CD4-positive, alpha-beta memory T cell (primary cell): ENCODE measurements around the gene MAP3K14. TPM values are rescaled to one million over a fixed set of nuclear protein-coding genes. Genes with fewer than 3 reads are reported as not detected.
A peak's percentile ranks its signal among the peaks of the same experiment; 100 is the strongest.

Experiments
- CTCF ChIA-PET: fragments of 350-600 bp; sonication (Branson Sonifier 250); formaldehyde crosslinking; loops from one replicate; lab custom pipeline; 2021; ENCODE audit warnings: inconsistent platforms; ENCODE audit not compliant: partially characterized antibody; lab: Charles Lee
- POLR2A ChIA-PET: fragments of 350-600 bp; sonication (Branson Sonifier 250); formaldehyde crosslinking; loops from one replicate; lab custom pipeline; 2021; ENCODE audit not compliant: partially characterized antibody; lab: Charles Lee
- DNase-seq, 5 donors: peaks; one replicate each; pipeline versions ENCODE4 v3.0.0 to v3.0.0-alpha.2; 2020 to 2022; ENCODE audit warnings: mixed read lengths in 1 of 5
- H3K27ac ChIP-seq: one replicate; pipeline ENCODE4 v1.7.0; 2013; ENCODE audit warnings: low read depth, low read length
- H3K27me3 ChIP-seq: 2 replicates; pipeline ENCODE4 v1.7.0; 2013; ENCODE audit warnings: mild to moderate bottlenecking, low read length, moderate library complexity; ENCODE audit not compliant: insufficient read depth
- H3K36me3 ChIP-seq: 2 replicates; pipeline ENCODE4 v1.7.0; 2013; ENCODE audit warnings: mild to moderate bottlenecking, low read length, moderate library complexity; ENCODE audit not compliant: insufficient read depth
- H3K4me1 ChIP-seq: 2 replicates; pipeline ENCODE4 v1.7.0; 2013; ENCODE audit warnings: mild to moderate bottlenecking, low read length, moderate library complexity; ENCODE audit not compliant: insufficient read depth
- H3K4me3 ChIP-seq, 2 donors: one replicate each; pipeline ENCODE4 v1.7.0; 2013; ENCODE audit warnings: low read length in 2 of 2, mild to moderate bottlenecking in 1 of 2
- H3K9me3 ChIP-seq, 2 donors: one replicate each; pipeline ENCODE4 v1.7.0; 2013; ENCODE audit warnings: low read length in 2 of 2, control low read depth in 1 of 2; ENCODE audit not compliant: control insufficient read depth in 1 of 2
- H3K27ac Mint-ChIP-seq, 7 donors: one replicate each; pipeline ENCODE4 v1.8.0; 2020 to 2021; ENCODE audit warnings: mixed read lengths in 7 of 7, mild to moderate bottlenecking in 6 of 7, inconsistent platforms in 3 of 7, moderate library complexity in 3 of 7
- H3K27me3 Mint-ChIP-seq, 2 donors: one replicate each; pipeline ENCODE4 v1.8.0; 2020 to 2021; ENCODE audit warnings: mixed read lengths in 2 of 2
- H3K36me3 Mint-ChIP-seq, 2 donors: one replicate each; pipeline ENCODE4 v1.8.0; 2020 to 2021; ENCODE audit warnings: mixed read lengths in 2 of 2, inconsistent platforms in 1 of 2, mild to moderate bottlenecking in 1 of 2
- H3K4me1 Mint-ChIP-seq, 4 donors: one replicate each; pipeline ENCODE4 v1.8.0; 2020 to 2021; ENCODE audit warnings: mixed read lengths in 4 of 4, mild to moderate bottlenecking in 1 of 4
- H3K4me3 Mint-ChIP-seq, 8 donors: one replicate each; pipeline ENCODE4 v1.8.0; 2020 to 2021; ENCODE audit warnings: mixed read lengths in 8 of 8, mild to moderate bottlenecking in 7 of 8, moderate library complexity in 6 of 8, inconsistent platforms in 3 of 8
- H3K9me3 Mint-ChIP-seq, 8 donors: one replicate each; pipeline ENCODE4 v1.8.0; 2020 to 2021; ENCODE audit warnings: mixed read lengths in 8 of 8, mild to moderate bottlenecking in 5 of 8, inconsistent platforms in 3 of 8, moderate library complexity in 1 of 8
- intact Hi-C: fragments of 100-400 bp; cut with micrococcal nuclease; formaldehyde crosslinking; loops from one replicate; pipeline ENCODE4 v1.15.1; 2023
- polyA plus RNA-seq, 2 donors: library from polyadenylated mRNA; unstranded; fragments of 300-500 nt; fragmentation: Illumina TruSeq; gene quantifications; one replicate each; pipeline ENCODE4 v1.2.3, GENCODE V29; 2021
- total RNA-seq, 2 experiments: library from RNA; stranded (reverse); gene quantifications; one replicate each; pipeline ENCODE4 v1.2.3, GENCODE V29; 2021

The MAP3K14 gene
- total and polyA plus RNA-seq, 4 experiments from 2014 or later = 2.3 to 49.3 (median 31.6) TPM

DNA sequence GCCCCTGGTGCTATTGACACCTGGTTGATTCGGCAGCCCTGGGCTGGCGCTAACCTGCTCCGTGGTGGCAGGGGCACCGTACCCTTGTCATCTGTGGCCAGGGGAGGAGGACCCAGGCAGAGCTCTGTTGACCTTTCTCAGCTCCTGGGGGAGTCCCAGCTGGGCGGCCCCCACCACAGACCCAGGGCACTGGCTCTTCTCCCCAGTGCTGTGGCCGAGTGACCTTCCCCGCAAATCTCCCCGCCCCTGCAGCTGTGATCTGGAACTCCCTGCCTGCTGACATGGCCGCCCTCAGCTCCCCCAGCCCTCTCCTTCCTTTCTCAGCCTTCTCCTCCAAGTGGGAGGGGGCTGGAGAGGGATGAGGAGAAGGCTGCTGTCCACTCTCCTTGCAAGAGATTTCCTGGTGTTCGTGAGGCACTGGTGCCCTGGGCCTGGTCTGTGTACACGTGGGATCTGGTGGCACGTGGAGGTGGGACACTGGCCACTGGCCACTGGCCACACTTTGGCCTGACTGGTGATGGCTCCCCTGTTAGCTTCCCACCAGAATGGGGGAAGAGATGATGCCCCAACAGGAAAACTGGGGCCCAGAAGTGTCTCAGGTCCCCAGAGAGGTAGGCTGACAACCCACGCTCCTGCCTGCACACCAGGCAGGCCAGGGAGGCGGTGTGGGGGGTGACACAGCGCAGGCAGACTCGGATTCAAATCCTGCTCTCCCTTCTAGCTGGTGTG, 87.0 kb downstream of the MAP3K14 start:
- Histone ChIP-seq H3K9me3 (no peaks in the 10 kb centered on the region), H3K36me3 (peaks cover 26% of the 10 kb centered on the region), H3K27me3 (no peaks in the 10 kb centered on the region), H3K27ac (peak overlapping the region; percentile 97), H3K4me3 (peak overlapping the region in 1 of 2 donors; percentile 74), H3K4me1 (peaks cover 97% of the 10 kb centered on the region)
- CTCF ChIA-PET = interaction anchor here (1.2 to 14.0 kb wide), 7 partner anchors 11 to 155 kb away, joined by 3 to 449 read pairs (median 7); partner anchors contain the start of genes ACBD4, FMNL1 and HEXIM1
- POLR2A ChIA-PET = interaction anchor here (0.5 to 30.3 kb wide), 11 partner anchors 4 to 800 kb away, joined by 3 to 1143 read pairs (median 5); partner anchors contain the start of genes FMNL1, HEXIM1, HEXIM2 and MAP3K14
- H3K27ac Mint-ChIP-seq = peak overlapping the region; percentile 99 to 100 (median 100)
- no peaks in the 10 kb centered on the region for H3K27me3 Mint-ChIP-seq
- peak overlapping the region; percentile 96 to 100 (median 99) for H3K4me3 Mint-ChIP-seq
- intact Hi-C loops = loop anchor here (1.0 to 5.0 kb wide), 2 partner anchors 11 to 962 kb away; partner anchors contain the start of gene KANSL1
- peaks cover 53 to 100% (median 73%) of the 10 kb centered on the region in 4 donors for H3K4me1 Mint-ChIP-seq
- peak in 1 of 5 donors; percentile 64 for DNase-seq
- H3K36me3 Mint-ChIP-seq = peaks cover 5 to 59% of the 10 kb centered on the region in 2 donors
- no peaks in the 10 kb centered on the region for H3K9me3 Mint-ChIP-seq

DNA sequence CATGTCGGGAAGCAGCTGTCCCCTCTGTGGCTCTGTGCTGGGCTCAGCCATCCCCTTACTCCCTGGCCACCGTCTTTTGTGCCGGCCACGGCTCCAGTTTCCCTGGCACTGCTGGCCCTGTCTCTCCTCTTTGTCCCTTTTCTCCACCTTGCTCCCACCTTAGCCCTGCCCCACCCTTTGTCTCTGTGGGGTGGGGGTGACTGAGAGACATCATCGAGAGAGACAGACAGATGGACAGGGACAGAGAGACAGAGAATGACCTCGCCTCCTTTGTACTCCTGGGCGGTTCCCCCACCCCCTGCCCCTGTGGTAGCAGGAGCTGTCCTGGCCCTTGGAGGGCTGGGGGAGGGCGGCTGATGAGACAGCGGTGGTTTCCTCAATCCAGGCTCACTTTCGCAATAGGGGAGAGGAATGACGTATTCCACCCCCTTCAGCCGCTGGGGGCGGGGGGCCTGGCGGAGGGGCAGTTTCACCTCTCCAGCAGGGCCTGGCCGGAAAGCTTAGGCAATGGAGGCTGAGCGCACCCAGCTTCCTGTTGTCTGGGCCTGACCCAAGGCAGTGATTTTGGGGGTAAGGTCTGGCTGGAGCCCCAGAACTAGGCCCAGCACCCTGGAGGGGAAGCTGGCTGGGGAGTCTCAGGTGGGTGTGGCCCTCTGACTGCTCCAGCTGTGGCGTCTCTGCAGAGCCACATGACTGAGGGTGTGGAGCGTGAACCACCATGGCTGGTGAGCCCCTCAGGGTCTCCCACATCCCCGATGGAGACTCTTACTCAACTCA, 87.9 kb downstream of the MAP3K14 start:
- H3K4me3 ChIP-seq = peak overlapping the region; percentile 43 to 74

GRCh38 chr17:45227926-45228762, 88.7 kb downstream of the MAP3K14 start:
- Mint-ChIP-seq H3K27ac (peak overlapping the region; percentile 99 to 100 (median 100)), H3K36me3 (peaks cover 5 to 57% of the 10 kb centered on the region in 2 donors), H3K4me1 (peaks cover 41 to 99% (median 65%) of the 10 kb centered on the region in 4 donors), H3K27me3 (no peaks in the 10 kb centered on the region), H3K4me3 (peak overlapping the region; percentile 96 to 100 (median 99)), H3K9me3 (no peaks in the 10 kb centered on the region)
- no peaks in the 10 kb centered on the region for H3K9me3 ChIP-seq
- intact Hi-C loops = loop anchor here (2.0 to 5.0 kb wide), 3 partner anchors 79 to 964 kb away; partner anchors contain the start of genes HEXIM1 and KANSL1
- H3K4me1 ChIP-seq = peaks cover 90% of the 10 kb centered on the region
- ChIA-PET POLR2A (interaction anchor here (1.2 to 30.3 kb wide), 10 partner anchors 3 to 93 kb away, joined by 3 to 1143 read pairs (median 27); partner anchors contain the start of genes ACBD4, FMNL1, HEXIM1 and HEXIM2), CTCF (interaction anchor here (0.8 to 14.0 kb wide), 10 partner anchors 8 to 157 kb away, joined by 3 to 449 read pairs (median 6); partner anchors contain the start of genes FMNL1 and HEXIM1)
- H3K4me3 ChIP-seq = peak overlapping the region; percentile 43 to 74
- H3K27ac ChIP-seq = peak overlapping the region; percentile 97
- no peaks in the 10 kb centered on the region for H3K27me3 ChIP-seq
- peaks cover 17% of the 10 kb centered on the region for H3K36me3 ChIP-seq
- DNase-seq = peak in 2 of 5 donors; percentile 30 to 73

More for the DNA sequence above, 87.9 kb downstream of the MAP3K14 start:
- Mint-ChIP-seq H3K27ac (peak overlapping the region; percentile 99 to 100 (median 100)), H3K36me3 (peaks cover 4 to 56% of the 10 kb centered on the region in 2 donors), H3K27me3 (no peaks in the 10 kb centered on the region), H3K4me1 (peaks cover 48 to 99% (median 69%) of the 10 kb centered on the region in 4 donors), H3K4me3 (peak overlapping the region; percentile 96 to 100 (median 99)), H3K9me3 (no peaks in the 10 kb centered on the region)
- intact Hi-C loops = loop anchor here (1.0 to 5.0 kb wide), 2 partner anchors 10 to 963 kb away; partner anchors contain the start of gene KANSL1
- ChIA-PET POLR2A (interaction anchor here (0.5 to 30.3 kb wide), 14 partner anchors 4 to 799 kb away, joined by 3 to 1143 read pairs (median 4); partner anchors contain the start of genes ACBD4, FMNL1, HEXIM1 and HEXIM2), CTCF (interaction anchor here (0.7 to 14.0 kb wide), 9 partner anchors 10 to 156 kb away, joined by 3 to 449 read pairs (median 6); partner anchors contain the start of genes ACBD4, FMNL1 and HEXIM1)
- peak; percentile 78 to 97 (median 84) for DNase-seq
- H3K9me3 ChIP-seq = no peaks in the 10 kb centered on the region
- H3K27ac ChIP-seq = peak overlapping the region; percentile 97
- H3K4me1 ChIP-seq = peaks cover 95% of the 10 kb centered on the region
- H3K27me3 ChIP-seq = no peaks in the 10 kb centered on the region
- H3K36me3 ChIP-seq = peaks cover 23% of the 10 kb centered on the region

GRCh38 chr17:45227101-45227925, 89.5 kb downstream of the MAP3K14 start:
- Histone ChIP-seq H3K27me3 (no peaks in the 10 kb centered on the region), H3K4me3 (peak overlapping the region; percentile 43 to 74), H3K36me3 (peaks cover 8% of the 10 kb centered on the region), H3K27ac (peak overlapping the region; percentile 97), H3K9me3 (no peaks in the 10 kb centered on the region), H3K4me1 (peaks cover 82% of the 10 kb centered on the region)
- peak in 2 of 5 donors; percentile 24 to 49 for DNase-seq
- ChIA-PET POLR2A (interaction anchor here (1.2 to 30.3 kb wide), 10 partner anchors 2 to 162 kb away, joined by 3 to 1143 read pairs (median 24); partner anchors contain the start of genes ACBD4, FMNL1, HEXIM1 and HEXIM2), CTCF (interaction anchor here (0.8 to 14.0 kb wide), 7 partner anchors 8 to 93 kb away, joined by 3 to 449 read pairs (median 15); partner anchors contain the start of gene FMNL1)
- H3K36me3 Mint-ChIP-seq = peaks cover 9 to 56% of the 10 kb centered on the region in 2 donors
- H3K9me3 Mint-ChIP-seq = no peaks in the 10 kb centered on the region
- intact Hi-C loops = loop anchor here (2.0 to 5.0 kb wide), 3 partner anchors 79 to 965 kb away; partner anchors contain the start of genes HEXIM1 and KANSL1
- no peaks in the 10 kb centered on the region for H3K27me3 Mint-ChIP-seq
- peaks cover 33 to 96% (median 58%) of the 10 kb centered on the region in 4 donors for H3K4me1 Mint-ChIP-seq
- peak overlapping the region; percentile 99 to 100 (median 100) for H3K27ac Mint-ChIP-seq
- H3K4me3 Mint-ChIP-seq = peak overlapping the region; percentile 96 to 100 (median 99)

DNA sequence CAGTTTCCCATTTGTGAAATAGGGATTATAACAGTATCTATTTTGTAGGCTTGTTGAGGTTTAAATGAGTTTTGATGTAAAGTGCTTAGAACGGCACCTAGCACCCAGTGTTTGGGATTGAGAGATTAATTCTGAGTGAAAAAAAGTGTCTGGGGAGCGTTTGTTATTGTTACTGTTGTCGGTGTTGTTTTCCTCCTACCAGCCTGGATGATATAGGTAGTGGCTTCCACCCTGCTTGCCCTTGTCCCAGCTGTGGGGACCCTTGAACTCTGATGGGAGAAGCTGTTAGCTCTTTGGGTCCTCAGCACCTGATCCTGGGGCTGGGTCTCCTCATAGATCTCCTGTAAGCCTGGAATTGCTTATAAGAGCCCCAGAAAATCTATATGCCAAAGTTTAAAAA, 90.2 kb downstream of the MAP3K14 start:
- peaks cover 30 to 89% (median 52%) of the 10 kb centered on the region in 4 donors for H3K4me1 Mint-ChIP-seq
- H3K9me3 ChIP-seq = no peaks in the 10 kb centered on the region
- H3K9me3 Mint-ChIP-seq = no peaks in the 10 kb centered on the region
- H3K36me3 Mint-ChIP-seq = peaks cover 9 to 53% of the 10 kb centered on the region in 2 donors
- peak overlapping the region; percentile 43 to 74 for H3K4me3 ChIP-seq
- CTCF ChIA-PET = interaction anchor here (0.6 to 14.0 kb wide), 10 partner anchors 8 to 161 kb away, joined by 3 to 449 read pairs (median 9); partner anchors contain the start of genes ACBD4 and FMNL1
- H3K27me3 ChIP-seq = no peaks in the 10 kb centered on the region
- no peak for DNase-seq
- H3K4me3 Mint-ChIP-seq = peak overlapping the region; percentile 96 to 100 (median 99)
- intact Hi-C loops = loop anchor here (1.0 to 5.0 kb wide), 6 partner anchors 9 to 966 kb away; partner anchors contain the start of genes HEXIM1, KANSL1 and MAP3K14
- peaks cover 74% of the 10 kb centered on the region for H3K4me1 ChIP-seq
- POLR2A ChIA-PET = interaction anchor here (0.5 to 24.4 kb wide), 19 partner anchors 9 to 768 kb away, joined by 3 to 1143 read pairs (median 5); partner anchors contain the start of genes ACBD4, HEXIM1, HEXIM2 and MAP3K14
- H3K27ac ChIP-seq = peak overlapping the region; percentile 97
- no peaks in the 10 kb centered on the region for H3K27me3 Mint-ChIP-seq
- peaks cover under 1% of the 10 kb centered on the region for H3K36me3 ChIP-seq
- peak overlapping the region; percentile 99 to 100 (median 100) for H3K27ac Mint-ChIP-seq
